HG03565 (cell line): Measurements from ENCODE around the gene UTP25.

ENCODE experiments used
- ATAC-seq: cut with Tn5 transposase; IDR thresholded peaks from one replicate; pipeline ENCODE4 v1.9.1; 2021; ENCODE audit warnings: mild to moderate bottlenecking, moderate library complexity; ENCODE audit not compliant: unreplicated experiment

The UTP25 gene

DNA sequence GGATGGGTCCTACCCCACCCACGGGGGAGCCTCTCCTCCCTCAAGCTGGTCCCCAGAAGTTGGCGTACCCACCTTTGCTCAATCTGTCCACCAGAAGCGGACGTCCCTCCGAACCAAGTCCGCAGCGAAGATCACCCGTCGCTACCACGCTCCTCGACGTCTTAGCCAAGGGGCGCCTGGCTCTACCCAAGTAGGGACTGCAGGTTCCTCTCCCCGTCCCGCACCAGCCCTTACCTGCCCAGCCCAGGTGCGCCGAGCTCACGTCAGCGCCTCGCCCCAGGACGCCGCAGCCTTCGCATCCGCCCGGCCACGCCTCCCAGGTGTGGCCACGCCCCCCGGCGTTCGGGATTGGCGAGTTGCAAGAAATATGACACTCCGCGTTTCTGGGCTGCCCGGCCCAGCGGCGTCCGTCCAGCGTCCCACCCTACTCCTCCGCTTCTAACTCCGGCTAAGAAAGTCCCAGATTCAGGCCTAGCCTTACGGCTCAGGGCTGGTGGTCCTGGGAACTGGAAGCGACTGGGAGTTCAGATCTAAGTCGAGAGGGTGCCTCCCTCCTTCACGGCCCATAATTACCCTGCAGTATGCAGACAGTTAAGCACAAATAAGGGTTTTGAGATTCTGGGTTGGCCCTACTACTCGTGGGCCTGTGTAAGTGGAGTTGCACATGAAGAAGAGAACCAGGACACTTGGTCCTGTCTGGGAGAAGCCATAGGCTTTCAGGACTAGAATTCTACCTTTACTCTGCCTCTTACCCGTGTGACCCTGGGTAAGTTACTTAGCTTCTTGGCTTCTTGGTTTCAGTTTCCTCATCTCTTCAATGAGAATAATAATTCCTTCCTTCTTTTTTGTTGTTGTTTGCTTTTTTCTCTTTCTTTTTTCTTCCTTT, 21.7 kb upstream of the UTP25 start, which contains the start of gene IRF6:
Gene IRF6 (minus strand): TSS at position 268 of the 886 bp plus-strand sequence. CDS start 4,729 bp downstream, outside the sequence.
- ATAC-seq: peak; percentile 70

DNA sequence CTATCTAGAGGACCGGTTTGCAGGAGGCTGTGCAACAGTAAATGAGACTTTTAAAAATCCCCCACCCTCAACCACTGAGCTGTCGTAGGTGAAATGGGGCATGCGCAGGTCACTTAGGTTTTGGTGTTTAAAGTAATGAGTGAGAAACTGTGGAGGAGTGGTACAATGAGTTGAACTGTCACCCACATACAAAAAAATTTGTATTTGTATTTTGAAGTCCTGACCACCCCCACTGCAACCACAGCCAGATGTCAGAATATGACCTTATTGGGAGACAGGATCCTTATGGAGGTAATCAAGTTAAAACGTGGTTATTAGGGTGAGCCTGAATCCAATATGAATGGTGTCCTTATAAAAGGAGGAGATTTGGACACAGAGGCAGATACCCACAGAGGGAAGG, 20.3 kb upstream of the UTP25 start:
- ATAC-seq: no peak

DNA sequence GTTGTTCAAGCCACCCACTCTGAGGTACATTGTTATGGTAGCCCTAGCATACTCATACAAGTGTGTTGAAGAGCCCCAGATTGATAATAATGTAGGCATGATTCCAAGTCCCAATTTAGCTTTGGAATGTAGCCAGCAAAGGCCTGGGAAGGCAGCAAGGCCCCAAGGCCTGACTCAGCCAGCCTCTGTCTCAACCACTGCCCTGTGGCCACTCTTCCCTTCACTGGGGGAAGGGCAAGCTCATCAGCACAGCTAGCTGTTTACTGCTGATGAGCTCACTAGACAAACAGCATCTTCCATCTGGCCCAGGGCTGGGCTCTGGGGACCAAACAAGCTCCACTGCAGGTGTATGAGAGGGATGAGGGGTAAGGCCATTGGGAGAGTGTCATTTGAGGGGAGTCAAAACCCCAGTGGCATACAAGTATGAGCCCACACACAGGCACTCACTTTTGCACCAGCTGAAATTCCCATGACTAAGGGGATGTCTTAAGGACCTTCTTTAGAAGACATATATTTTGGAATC, 19.7 kb upstream of the UTP25 start:
- ATAC-seq: no peak

DNA sequence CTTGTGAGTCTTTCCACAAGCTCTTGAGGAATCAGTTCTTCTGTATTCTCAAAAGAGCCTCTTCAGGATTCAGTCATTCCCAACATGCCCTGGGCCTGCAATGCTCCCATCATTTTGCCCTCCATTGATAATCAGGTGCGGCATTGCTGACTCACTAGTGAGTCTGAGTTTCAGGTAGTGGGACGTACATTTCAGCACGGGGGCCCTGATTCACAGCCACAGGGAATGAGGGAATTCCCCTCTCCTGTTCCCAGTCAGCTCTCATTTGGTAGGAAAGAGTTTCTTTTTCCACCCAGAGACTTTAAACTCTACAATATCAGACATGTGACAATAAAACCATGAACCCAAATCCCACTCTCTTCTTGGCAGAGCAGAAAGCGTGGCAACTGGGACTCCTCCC, 18.2 kb upstream of the UTP25 start:
- no peak for ATAC-seq

DNA sequence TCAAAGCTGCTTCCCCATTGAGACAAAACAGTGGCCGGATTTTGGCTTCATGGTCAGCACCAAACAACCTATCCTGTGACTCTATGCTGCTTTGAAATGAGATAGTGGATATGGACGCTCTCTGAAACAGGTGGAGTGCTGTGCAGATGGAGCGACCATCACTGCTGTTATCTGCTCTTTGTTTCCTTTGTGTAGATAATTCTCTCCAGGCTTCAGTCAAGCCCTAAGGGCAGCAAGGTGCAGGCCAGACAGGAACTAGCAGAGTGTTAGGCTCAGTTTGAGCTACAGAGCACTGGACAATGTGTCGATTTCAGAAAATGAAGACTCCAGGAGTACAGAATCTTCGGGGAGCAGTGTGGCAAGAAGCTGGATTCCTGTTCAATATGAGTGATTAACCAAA, 17.0 kb upstream of the UTP25 start:
- no peak for ATAC-seq

DNA sequence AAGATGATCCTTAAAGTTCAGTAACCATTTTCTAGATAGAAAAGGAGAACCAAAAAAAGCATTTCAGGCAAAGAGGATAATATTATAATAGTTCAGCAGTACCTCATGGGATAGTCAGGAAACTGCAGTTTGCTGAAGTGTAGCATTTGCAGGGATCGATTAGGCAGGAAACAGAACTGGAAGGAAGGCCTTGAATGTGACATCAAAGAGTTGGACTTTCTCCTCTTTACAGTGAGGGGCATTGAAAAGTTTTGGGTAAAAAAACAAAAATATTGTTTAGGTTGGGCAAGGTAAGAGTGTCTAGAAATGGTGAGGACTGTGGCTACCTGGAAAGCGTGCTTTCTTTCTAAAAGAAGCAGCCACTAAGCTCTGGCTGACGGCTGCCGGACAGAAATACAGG, 13.9 kb upstream of the UTP25 start:
- ATAC-seq: no peak

DNA sequence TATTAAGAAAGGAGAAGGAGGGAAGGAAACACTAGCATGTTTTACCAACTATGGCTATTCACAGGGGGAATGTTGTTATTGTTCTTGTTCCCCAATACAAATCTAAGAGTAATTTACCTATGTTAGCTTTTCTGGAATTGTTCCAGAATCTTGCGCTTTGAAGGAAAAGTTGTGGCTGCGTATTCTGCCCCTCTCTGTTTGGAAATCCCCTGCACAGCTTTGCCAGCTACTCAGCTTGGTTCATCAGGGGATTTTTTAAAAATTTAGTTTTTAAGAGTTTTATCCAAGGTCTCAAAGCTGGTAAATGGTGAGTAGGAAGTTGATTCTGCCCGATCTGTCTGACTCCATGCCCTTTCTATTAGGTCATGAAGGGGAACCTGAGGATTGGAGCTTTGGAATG, 12.3 kb upstream of the UTP25 start:
- ATAC-seq: no peak

DNA sequence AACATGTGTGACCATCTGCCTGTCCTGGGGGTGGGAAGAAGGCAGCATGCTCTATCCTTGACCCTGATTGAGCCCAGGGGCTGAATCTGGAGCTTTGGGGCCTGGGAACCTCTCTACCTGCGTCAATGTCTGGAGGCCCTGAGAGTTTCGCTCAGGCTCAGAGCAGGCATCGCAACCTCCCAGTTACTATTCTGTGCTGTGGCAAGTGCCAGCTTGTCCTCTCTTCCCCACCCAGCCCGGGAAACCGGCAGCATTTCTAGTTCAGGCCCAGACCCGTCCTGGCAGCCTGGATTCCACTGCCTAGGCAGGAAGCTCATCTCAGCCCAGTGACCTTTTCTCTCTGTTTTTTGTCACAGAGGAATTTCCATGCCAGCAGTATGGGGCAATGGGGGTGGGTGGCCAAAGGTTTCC, 11.8 kb upstream of the UTP25 start:
- ATAC-seq: no peak

DNA sequence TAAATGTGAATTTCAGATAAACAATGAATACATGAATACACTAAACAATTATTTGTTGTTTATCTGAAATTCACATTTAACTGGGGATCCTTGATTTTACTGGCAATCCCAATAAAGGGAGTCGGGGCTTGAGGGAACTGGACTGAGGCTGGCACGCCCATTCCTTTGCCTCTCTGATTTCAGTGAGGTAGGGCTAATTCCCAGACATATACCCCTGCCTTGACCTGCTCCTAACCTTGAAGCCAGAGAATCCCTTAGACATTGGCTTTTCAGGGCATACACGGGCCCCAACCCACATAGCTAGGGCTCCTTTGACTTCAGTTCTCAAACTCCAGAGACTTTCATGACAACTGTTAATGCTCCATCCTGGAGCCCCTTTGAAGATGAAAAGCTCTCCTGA, 10.8 kb upstream of the UTP25 start:
- ATAC-seq: no peak

DNA sequence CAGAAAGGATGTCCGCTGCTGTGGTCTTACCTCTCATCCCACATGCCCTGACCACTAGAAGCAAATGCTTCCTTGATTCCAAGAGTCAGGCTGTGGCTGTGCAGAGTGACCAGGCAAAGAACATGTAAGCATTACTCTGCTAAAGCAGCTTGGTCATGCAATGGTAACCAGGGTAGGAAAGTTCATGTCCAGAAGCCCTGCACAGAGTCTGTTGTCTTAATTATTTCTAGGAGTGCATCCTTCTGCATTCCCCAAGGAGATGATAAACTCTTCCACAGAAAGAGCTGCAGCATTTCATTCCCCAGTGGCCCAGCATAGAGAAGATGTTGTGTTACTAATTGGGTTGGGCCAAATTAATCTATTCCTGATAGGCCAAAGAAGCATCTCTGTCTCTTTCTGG, 10.1 kb upstream of the UTP25 start:
- no peak for ATAC-seq

DNA sequence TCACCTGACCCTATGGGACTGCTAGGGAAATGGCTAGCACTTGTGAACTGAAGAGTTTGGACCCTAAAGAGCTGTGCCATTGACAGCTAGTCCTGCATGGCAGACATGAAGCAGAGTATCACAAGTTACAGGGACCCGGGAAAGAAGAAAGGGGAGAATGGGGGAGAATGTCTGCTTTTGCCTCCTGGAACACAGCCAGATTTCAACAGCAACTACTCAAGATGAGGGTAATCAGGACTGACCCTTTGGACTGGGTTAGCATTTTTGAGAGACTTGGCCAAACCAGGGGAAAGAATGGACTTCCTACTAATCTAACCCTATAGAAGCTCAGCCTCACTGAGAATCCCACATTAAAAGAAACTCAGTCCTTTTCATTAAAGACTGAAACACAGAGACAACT, 8.7 kb upstream of the UTP25 start:
- no peak for ATAC-seq

DNA sequence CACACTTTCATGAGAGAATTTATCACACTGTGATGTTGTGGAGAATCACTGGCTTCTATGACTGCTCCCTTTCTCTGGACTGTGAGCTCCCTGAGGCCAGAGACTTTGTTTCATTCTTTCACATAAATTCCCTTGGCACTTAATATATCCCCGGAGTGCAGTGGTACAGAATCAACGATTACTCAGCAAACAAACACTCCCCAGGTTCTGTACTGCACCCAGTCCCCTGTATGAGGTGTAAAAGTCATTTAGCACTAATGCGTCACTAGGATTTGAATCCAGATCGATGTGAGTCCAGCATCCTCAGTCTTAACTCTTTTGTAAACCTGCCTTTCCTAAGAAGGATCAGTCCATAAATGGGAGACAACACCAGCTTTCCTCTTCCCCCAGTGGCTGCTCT, 6.8 kb upstream of the UTP25 start:
- ATAC-seq: no peak

DNA sequence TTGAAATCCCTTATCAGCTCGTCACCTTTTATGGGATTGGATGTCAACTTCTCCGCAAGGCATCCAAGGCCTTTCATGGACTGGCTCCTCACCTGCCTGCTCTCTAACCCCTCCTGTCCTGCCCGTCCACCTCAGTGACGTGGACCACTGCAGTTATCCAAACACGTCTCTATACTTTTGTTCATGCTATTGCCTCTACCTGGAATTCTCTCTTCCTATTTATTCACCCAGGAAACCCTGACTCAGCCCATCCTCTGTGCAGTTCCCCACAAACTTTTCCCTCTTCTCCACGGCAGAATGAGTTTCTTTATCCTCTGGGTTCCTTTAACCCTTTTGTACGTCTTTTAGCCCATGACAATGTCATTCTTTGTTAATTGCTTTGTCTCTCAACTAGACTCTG, 5.1 kb upstream of the UTP25 start:
- no peak for ATAC-seq

DNA sequence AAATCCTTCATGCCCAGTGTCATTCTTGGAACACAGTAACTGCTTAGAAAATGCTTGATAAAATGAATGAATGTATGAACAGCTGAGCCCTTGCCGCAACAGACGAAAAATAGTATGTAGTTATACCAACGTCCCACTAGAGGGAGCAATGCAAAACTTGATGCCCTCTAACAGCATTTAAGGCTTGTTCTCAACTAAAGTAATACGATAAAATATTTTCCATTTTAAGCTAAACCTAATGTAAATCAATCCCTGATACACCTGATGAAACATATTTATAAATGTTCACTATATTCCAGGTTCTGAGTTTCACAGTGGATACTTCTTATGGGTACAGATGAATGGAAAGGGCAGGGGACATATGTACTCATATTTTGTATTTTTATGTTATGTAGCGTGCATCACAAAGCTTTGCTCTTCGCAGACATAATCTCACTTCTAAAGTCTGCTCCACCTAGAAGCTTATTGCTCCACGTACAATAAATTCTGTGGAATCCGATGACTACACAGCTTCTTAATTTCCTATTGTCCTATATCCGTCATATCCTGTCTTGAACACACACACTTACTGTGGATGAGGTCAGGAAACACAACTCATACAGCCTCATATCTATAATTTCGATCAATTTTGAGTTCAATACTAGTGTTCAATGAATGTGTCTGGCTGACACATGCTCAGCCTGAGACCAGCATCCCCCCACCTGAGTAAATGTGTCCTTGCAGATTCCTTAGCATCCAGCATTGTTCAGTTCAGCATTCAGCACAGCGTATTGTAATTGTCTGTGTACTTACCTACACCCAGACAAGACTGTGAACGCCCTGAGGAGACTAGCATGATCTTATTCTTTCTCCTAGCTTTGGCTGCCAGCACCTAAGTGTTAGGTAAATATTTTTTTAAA, 4.4 kb upstream of the UTP25 start:
- no peak for ATAC-seq

DNA sequence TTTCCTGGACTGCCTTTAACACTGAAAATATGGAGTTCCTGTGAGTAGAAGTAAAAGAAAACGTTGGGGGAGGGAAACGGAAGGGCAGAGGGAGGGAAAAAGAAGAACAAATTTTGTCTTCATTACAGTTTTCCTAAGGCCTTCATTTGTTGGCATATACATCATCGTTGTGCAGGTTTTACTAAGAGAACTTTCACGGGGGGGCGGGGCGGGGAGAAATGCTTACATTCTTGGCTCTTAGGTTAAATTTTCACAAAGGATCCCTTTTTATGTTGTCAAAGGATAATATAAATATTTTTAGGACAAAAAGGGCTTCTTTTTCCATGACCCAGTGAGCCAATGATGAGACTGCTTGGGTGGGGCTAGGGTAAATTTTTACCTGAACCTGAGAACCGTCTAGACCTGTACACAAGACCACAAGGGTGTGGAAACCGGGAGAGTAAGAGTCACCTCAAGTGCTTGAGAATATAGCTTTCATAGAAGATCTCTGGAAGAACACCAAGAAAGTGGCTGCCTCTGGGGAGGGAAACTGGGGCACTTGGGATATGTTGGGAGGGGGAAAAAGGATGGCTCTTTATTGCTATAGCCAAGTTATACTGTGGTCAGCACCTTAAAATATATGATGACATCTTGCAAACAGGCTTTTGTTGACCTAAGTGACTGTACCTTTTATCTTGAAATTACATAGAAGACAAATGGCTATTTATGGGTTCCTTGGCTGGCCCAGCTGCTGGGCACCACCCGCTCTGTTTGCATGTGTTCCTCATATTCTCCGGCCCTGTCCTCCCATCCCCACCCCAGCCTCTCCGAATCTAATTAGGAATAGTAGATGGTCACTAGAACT, 2.0 kb upstream of the UTP25 start:
- no peak for ATAC-seq

DNA sequence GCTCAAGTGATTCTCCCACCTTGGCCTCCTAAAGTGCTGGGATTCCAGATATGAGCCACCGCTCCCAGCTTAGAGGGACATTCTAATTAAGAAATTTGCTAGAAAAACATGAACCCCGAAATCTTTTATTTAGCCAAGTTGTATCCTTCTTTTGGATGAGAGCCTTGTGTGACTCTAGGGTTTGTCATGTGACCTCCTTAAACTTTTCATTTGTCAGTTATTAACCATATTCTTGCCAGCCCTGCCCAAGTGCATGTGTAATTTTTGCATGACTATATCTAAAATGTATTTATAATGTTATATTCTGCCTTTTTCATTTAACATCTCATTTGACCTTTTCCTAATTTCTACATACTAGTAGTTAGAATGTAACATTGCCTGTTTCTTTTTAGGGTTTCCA, 1.9 kb downstream of the UTP25 start:
- no peak for ATAC-seq

DNA sequence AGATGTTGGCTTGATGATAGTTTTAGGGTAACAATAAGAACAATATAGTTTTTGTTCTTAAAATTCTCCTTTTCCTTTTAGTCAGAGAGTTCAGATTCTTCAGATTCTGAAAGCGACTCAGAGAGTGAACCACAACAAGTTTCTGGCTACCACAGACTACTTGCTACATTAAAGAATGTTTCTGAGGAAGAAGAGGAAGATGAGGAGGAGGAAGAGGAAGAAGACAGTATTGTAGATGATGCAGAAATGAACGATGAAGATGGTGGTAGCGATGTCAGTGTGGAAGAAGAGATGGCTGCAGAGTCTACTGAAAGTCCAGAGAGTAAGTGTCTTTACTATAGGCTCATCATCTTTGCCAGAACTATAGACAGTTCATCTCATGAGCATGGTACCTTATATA, 3.0 kb downstream of the UTP25 start:
- no peak for ATAC-seq

DNA sequence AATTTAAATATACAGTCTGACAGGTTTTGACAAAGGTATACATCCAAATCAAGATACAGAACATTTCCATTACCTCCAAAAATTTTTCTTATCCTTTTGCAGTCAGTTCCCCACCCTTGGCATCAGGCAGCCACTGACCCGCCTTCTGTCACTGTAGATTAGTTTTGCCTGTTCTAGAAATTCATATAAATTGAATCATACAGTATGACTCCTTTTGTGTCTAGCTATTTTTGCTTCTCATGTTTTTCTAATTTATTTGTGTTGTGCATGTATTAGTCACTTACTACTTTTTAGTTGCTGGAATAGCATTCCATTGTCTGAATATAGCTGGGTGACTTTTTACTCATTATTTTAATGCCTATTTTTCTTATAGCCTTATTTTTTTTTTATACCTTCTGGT, 3.8 kb downstream of the UTP25 start:
- no peak for ATAC-seq

DNA sequence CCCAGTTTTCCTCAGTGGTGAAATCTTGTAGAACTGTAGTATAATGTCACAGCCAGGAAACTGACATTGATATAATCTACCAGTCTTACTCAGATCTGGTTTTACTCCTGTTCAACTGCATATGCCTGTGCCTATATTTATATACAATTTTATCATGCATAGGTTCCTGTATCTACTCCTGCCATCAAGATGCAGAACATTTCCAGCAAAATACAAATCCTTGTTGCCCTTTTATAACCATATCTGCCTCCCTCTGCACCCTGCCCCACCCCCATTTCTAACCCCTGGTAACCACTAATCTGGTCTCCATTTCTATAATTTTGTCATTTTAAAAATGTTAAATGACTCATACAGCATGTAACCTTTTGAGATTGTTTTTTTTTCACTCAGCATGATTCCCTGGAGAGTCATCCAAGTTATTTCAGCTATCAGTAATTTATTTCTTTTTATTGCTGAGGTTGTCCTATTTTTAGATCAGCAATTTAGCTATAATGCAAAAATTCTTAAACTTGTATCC, 8.1 kb downstream of the UTP25 start:
- ATAC-seq: no peak

DNA sequence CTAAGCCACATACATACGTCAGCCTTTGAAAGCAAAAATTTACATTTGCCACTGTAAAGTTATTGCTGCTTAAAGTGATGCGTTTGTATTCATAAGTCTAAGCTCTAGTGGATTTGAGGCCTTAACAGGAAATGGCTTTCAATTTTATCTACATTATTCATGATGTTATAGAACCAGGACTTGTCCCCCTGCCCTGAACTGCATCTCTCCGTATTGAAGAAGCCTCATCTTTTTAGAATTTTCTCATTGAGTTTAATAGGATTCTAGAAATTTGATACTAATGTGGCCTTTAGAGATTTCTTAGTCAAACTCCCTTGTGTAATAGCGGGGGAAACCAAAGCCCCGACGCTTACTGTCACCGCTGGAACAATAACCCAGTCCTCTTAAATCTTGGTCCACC, 9.9 kb downstream of the UTP25 start:
- ATAC-seq: no peak

DNA sequence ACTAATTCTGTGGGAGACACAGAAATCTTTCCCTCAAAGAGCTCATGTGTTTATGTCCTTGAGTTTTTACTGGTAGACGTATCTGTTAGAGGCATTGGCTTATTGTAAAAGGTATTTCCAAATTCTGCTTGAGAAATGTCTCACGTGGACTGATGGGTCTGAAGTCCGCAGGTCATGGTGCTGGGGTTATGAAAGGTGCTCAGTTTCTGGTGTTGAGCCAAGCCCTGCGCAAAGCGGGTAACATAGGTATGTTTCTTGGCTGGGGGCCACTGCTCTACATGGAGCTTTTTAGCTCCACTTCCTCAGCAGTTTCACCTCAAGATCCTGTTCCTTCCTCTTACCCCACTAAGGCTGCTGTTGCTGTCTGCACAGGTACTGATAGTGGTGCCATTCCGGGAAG, 10.8 kb downstream of the UTP25 start:
- ATAC-seq: no peak
